HEK293T (cell line): ENCODE measurements around the gene RAD51B.

ENCODE experiments used
- ARNT ChIP-seq: fragments of 450-650 bp; IDR thresholded peaks from 2 replicates; pipeline ENCODE4 v1.6.1; 2017; ENCODE audit warnings: mild to moderate bottlenecking
- BHLHE40 ChIP-seq: fragments of 450-650 bp; IDR thresholded peaks from 2 replicates; pipeline ENCODE4 v1.6.1; 2016; ENCODE audit warnings: mild to moderate bottlenecking, moderate library complexity, borderline replicate concordance
- ELF4 ChIP-seq: fragments of 450-650 bp; IDR thresholded peaks from 2 replicates; pipeline ENCODE4 v1.6.1; 2017; ENCODE audit warnings: antibody characterized with exemption
- FOXA1 ChIP-seq: fragments of 450-650 bp; IDR thresholded peaks from 2 replicates; pipeline ENCODE4 v1.6.1; 2016; ENCODE audit warnings: mild to moderate bottlenecking
- FOXM1 ChIP-seq: fragments of 450-650 bp; IDR thresholded peaks from 2 replicates; pipeline ENCODE4 v1.6.1; 2017; ENCODE audit warnings: mild to moderate bottlenecking, borderline replicate concordance
- L3MBTL2 ChIP-seq: fragments of 450-650 bp; conservative IDR thresholded peaks from 2 replicates; pipeline ENCODE4 v1.6.1; 2016; ENCODE audit warnings: mild to moderate bottlenecking
- SP1 ChIP-seq: fragments of 450-650 bp; IDR thresholded peaks from 2 replicates; pipeline ENCODE4 v1.6.1; 2017
- SUZ12 ChIP-seq: fragments of 450-650 bp; IDR thresholded peaks from 2 replicates; pipeline ENCODE4 v1.6.1; 2016; ENCODE audit warnings: mild to moderate bottlenecking
- TARDBP ChIP-seq: fragments of 450-650 bp; IDR thresholded peaks from 2 replicates; pipeline ENCODE4 v1.6.1; 2016
- ZNF384 ChIP-seq: fragments of 450-650 bp; IDR thresholded peaks from 2 replicates; pipeline ENCODE4 v1.6.1; 2016
- TF ChIP-seq, protein P1 (sequence below): fragments of 450-650 bp; IDR thresholded peaks from 2 replicates; pipeline ENCODE4 v1.6.1; 2016

DNA sequence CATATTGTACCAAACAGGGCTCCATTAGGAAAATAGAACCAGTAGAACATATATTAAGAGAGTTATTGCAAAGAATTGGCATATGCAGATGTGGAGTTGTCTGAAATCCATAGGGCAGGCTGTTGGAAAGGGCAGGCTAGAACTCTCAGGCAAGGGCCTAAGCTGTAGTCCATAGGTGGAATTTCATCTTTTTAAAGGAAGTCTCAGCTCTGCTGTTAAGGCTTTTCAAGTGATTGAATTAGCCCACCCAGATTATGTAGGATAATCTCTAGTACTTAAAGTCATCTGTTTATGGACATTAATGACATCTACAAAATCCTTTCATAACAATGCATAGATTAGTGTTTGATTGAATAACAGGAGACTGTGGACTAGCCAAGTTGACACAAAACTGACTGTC, 59.4 kb downstream of the RAD51B start:
- TF ChIP-seq BHLHE40 = no peak
- TF ChIP-seq, protein P1, sequence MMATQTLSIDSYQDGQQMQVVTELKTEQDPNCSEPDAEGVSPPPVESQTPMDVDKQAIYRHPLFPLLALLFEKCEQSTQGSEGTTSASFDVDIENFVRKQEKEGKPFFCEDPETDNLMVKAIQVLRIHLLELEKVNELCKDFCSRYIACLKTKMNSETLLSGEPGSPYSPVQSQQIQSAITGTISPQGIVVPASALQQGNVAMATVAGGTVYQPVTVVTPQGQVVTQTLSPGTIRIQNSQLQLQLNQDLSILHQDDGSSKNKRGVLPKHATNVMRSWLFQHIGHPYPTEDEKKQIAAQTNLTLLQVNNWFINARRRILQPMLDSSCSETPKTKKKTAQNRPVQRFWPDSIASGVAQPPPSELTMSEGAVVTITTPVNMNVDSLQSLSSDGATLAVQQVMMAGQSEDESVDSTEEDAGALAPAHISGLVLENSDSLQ = no peak
- no peak for TF ChIP-seq ARNT
- no peak for TF ChIP-seq SUZ12
- TF ChIP-seq L3MBTL2 = no peak
- TF ChIP-seq ELF4 = no peak
- no peak for TF ChIP-seq SP1
- TF ChIP-seq TARDBP = no peak
- no peak for TF ChIP-seq ZNF384
- TF ChIP-seq FOXA1 = no peak
- TF ChIP-seq FOXM1 = no peak
